Measurements from ENCODE around the gene RLN2. TPM values are rescaled to one million over a fixed set of nuclear protein-coding genes. Genes with fewer than 3 reads are reported as not detected.
A peak's percentile ranks its signal among the peaks of the same experiment; 100 is the strongest.
"Not testable (repeated sequence)": the region's sequence is repeated elsewhere in the genome, so short reads cannot be mapped to it uniquely, and the experiment has no call there.

RLN2 gene
- polyA plus RNA-seq (2013): 3.7 TPM

- WGBS (ENCODE audit: insufficient coverage): 41% methylated on average over 6 of the region's 50 CpGs
- H3K27me3 ChIP-seq (replicated peaks in 2 of 5; ENCODE audit: control insufficient read depth in 4 of 5, insufficient read depth in 5 of 5, low read length in 4 of 5); POLR2A ChIA-PET; H3K27ac ChIP-seq (ENCODE audit: insufficient read depth in 1 of 2, low read depth in 1 of 2, low read length in 2 of 2, poor library complexity in 1 of 2, severe bottlenecking in 2 of 2); H3K9me3 ChIP-seq (ENCODE audit: control extremely low read depth in 1 of 5, control insufficient read depth in 4 of 5, insufficient read depth in 2 of 5, low read depth in 1 of 5, low read length in 4 of 5); H3K36me3 ChIP-seq (ENCODE audit: control insufficient read depth in 4 of 4, insufficient read depth in 4 of 4, low read length in 3 of 4): not testable (repeated sequence)
- Histone ChIP-seq H3K4me3 (ENCODE audit: control insufficient read depth in 1 of 7, extremely low read depth in 1 of 7, insufficient read depth in 4 of 7, low read depth in 2 of 7, low read length in 6 of 7) (peak within 1 kb of the TSS in 3 of 7 experiments; percentile 48 to 54 (median 54)), H3K4me1 (ENCODE audit: control extremely low read depth in 1 of 4, control insufficient read depth in 4 of 4, insufficient read depth in 4 of 4, low read length in 3 of 4) (peaks cover 0 to 19% (median 8%) of the 10 kb centered on the region in 4 experiments)
- DNase-seq: peak in 1 of 3 donors; percentile 31
- CTCF ChIA-PET: interaction anchor here (0.6 kb wide), 1 partner anchor 179 kb away, joined by 3 read pairs; no protein-coding TSS in a partner anchor
Observed at GRCh38 chr9:5303840-5304795, at the start of gene RLN2. TSS of gene RLN2 (minus strand) at chr9:5304716. CDS start at chr9:5304580, 136 bp downstream.

GRCh38 chr9:5354184-5354583, 49.7 kb upstream of the RLN2 start:
- DNase-seq: no peak
- H3K36me3 ChIP-seq (ENCODE audit: control insufficient read depth in 4 of 4, insufficient read depth in 4 of 4, low read length in 3 of 4): peaks cover 0 to 8% (median 3%) of the 10 kb centered on the region in 4 experiments
- ChIA-PET POLR2A (no interaction called here), CTCF (no interaction called here)
- no peaks in the 10 kb centered on the region for H3K27me3 ChIP-seq (replicated peaks in 2 of 5; ENCODE audit: control insufficient read depth in 4 of 5, insufficient read depth in 5 of 5, low read length in 4 of 5)
- peaks cover 0 to 4% (median 0%) of the 10 kb centered on the region in 4 experiments for H3K4me1 ChIP-seq (ENCODE audit: control extremely low read depth in 1 of 4, control insufficient read depth in 4 of 4, insufficient read depth in 4 of 4, low read length in 3 of 4)
- H3K4me3 ChIP-seq (ENCODE audit: control insufficient read depth in 1 of 7, extremely low read depth in 1 of 7, insufficient read depth in 4 of 7, low read depth in 2 of 7, low read length in 6 of 7): no peak overlapping the region
- 93% methylated on average over 2 of the region's 2 CpGs for WGBS (ENCODE audit: insufficient coverage)
- no peak overlapping the region for H3K27ac ChIP-seq (ENCODE audit: insufficient read depth in 1 of 2, low read depth in 1 of 2, low read length in 2 of 2, poor library complexity in 1 of 2, severe bottlenecking in 2 of 2)
- H3K9me3 ChIP-seq (ENCODE audit: control extremely low read depth in 1 of 5, control insufficient read depth in 4 of 5, insufficient read depth in 2 of 5, low read depth in 1 of 5, low read length in 4 of 5): peaks cover 0 to 9% (median 0%) of the 10 kb centered on the region in 5 experiments

GRCh38 chr9:5352637-5353248, 48.2 kb upstream of the RLN2 start:
- DNase-seq: no peak
- Histone ChIP-seq H3K9me3 (ENCODE audit: control extremely low read depth in 1 of 5, control insufficient read depth in 4 of 5, insufficient read depth in 2 of 5, low read depth in 1 of 5, low read length in 4 of 5) (peaks cover 0 to 10% (median 0%) of the 10 kb centered on the region in 5 experiments), H3K27ac (ENCODE audit: insufficient read depth in 1 of 2, low read depth in 1 of 2, low read length in 2 of 2, poor library complexity in 1 of 2, severe bottlenecking in 2 of 2) (no peak overlapping the region), H3K4me3 (ENCODE audit: control insufficient read depth in 1 of 7, extremely low read depth in 1 of 7, insufficient read depth in 4 of 7, low read depth in 2 of 7, low read length in 6 of 7) (no peak overlapping the region), H3K27me3 (replicated peaks in 2 of 5; ENCODE audit: control insufficient read depth in 4 of 5, insufficient read depth in 5 of 5, low read length in 4 of 5) (no peaks in the 10 kb centered on the region), H3K4me1 (ENCODE audit: control extremely low read depth in 1 of 4, control insufficient read depth in 4 of 4, insufficient read depth in 4 of 4, low read length in 3 of 4) (peaks cover 0 to 4% (median 0%) of the 10 kb centered on the region in 4 experiments), H3K36me3 (ENCODE audit: control insufficient read depth in 4 of 4, insufficient read depth in 4 of 4, low read length in 3 of 4) (peaks cover 0 to 8% (median 2%) of the 10 kb centered on the region in 4 experiments)
- CTCF ChIA-PET: no interaction called here
- POLR2A ChIA-PET: no interaction called here
- WGBS (ENCODE audit: insufficient coverage): 100% methylated on average over 1 of the region's 1 CpG

- H3K27ac ChIP-seq (ENCODE audit: insufficient read depth in 1 of 2, low read depth in 1 of 2, low read length in 2 of 2, poor library complexity in 1 of 2, severe bottlenecking in 2 of 2); H3K27me3 ChIP-seq (replicated peaks in 2 of 5; ENCODE audit: control insufficient read depth in 4 of 5, insufficient read depth in 5 of 5, low read length in 4 of 5); CTCF ChIA-PET; POLR2A ChIA-PET; H3K36me3 ChIP-seq (ENCODE audit: control insufficient read depth in 4 of 4, insufficient read depth in 4 of 4, low read length in 3 of 4); H3K9me3 ChIP-seq (ENCODE audit: control extremely low read depth in 1 of 5, control insufficient read depth in 4 of 5, insufficient read depth in 2 of 5, low read depth in 1 of 5, low read length in 4 of 5): not testable (repeated sequence)
- Histone ChIP-seq H3K4me1 (ENCODE audit: control extremely low read depth in 1 of 4, control insufficient read depth in 4 of 4, insufficient read depth in 4 of 4, low read length in 3 of 4) (peaks cover 7 to 17% (median 11%) of the 10 kb centered on the region in 4 experiments), H3K4me3 (ENCODE audit: control insufficient read depth in 1 of 7, extremely low read depth in 1 of 7, insufficient read depth in 4 of 7, low read depth in 2 of 7, low read length in 6 of 7) (peak within 1 kb of the TSS in 4 of 7 experiments; percentile 10 to 53 (median 40))
- DNase-seq: peak in 2 of 3 donors; percentile 21 to 37
- WGBS (ENCODE audit: insufficient coverage): 38% methylated on average over 13 of the region's 50 CpGs
Observed at GRCh38 chr9:5338992-5339981, 34.8 kb upstream of the RLN2 start, which contains the start of gene RLN1. TSS of gene RLN1 (minus strand) at chr9:5339876. CDS start at chr9:5339746, 130 bp downstream.

- ChIA-PET POLR2A (no interaction called here), CTCF (no interaction called here)
- Histone ChIP-seq H3K27me3 (replicated peaks in 2 of 5; ENCODE audit: control insufficient read depth in 4 of 5, insufficient read depth in 5 of 5, low read length in 4 of 5) (no peaks in the 10 kb centered on the region), H3K27ac (ENCODE audit: insufficient read depth in 1 of 2, low read depth in 1 of 2, low read length in 2 of 2, poor library complexity in 1 of 2, severe bottlenecking in 2 of 2) (no peak overlapping the region), H3K36me3 (ENCODE audit: control insufficient read depth in 4 of 4, insufficient read depth in 4 of 4, low read length in 3 of 4) (peaks cover 0 to 3% (median 0%) of the 10 kb centered on the region in 4 experiments), H3K4me1 (ENCODE audit: control extremely low read depth in 1 of 4, control insufficient read depth in 4 of 4, insufficient read depth in 4 of 4, low read length in 3 of 4) (peaks cover 7 to 17% (median 11%) of the 10 kb centered on the region in 4 experiments), H3K9me3 (ENCODE audit: control extremely low read depth in 1 of 5, control insufficient read depth in 4 of 5, insufficient read depth in 2 of 5, low read depth in 1 of 5, low read length in 4 of 5) (no peaks in the 10 kb centered on the region), H3K4me3 (ENCODE audit: control insufficient read depth in 1 of 7, extremely low read depth in 1 of 7, insufficient read depth in 4 of 7, low read depth in 2 of 7, low read length in 6 of 7) (peak overlapping the region in 3 of 7 experiments; percentile 8 to 48 (median 19))
- WGBS (ENCODE audit: insufficient coverage): no CpG with 5 or more reads among the region's 4 CpGs
- peak; percentile 13 to 84 (median 72) for DNase-seq
Observed at GRCh38 chr9:5336688-5337087, 32.2 kb upstream of the RLN2 start.

- WGBS (ENCODE audit: insufficient coverage): 100% methylated on average over 1 of the region's 3 CpGs
- H3K4me3 ChIP-seq (ENCODE audit: control insufficient read depth in 1 of 7, extremely low read depth in 1 of 7, insufficient read depth in 4 of 7, low read depth in 2 of 7, low read length in 6 of 7); H3K27me3 ChIP-seq (replicated peaks in 2 of 5; ENCODE audit: control insufficient read depth in 4 of 5, insufficient read depth in 5 of 5, low read length in 4 of 5); H3K4me1 ChIP-seq (ENCODE audit: control extremely low read depth in 1 of 4, control insufficient read depth in 4 of 4, insufficient read depth in 4 of 4, low read length in 3 of 4); CTCF ChIA-PET; H3K27ac ChIP-seq (ENCODE audit: insufficient read depth in 1 of 2, low read depth in 1 of 2, low read length in 2 of 2, poor library complexity in 1 of 2, severe bottlenecking in 2 of 2); POLR2A ChIA-PET; DNase-seq; H3K9me3 ChIP-seq (ENCODE audit: control extremely low read depth in 1 of 5, control insufficient read depth in 4 of 5, insufficient read depth in 2 of 5, low read depth in 1 of 5, low read length in 4 of 5); H3K36me3 ChIP-seq (ENCODE audit: control insufficient read depth in 4 of 4, insufficient read depth in 4 of 4, low read length in 3 of 4): not testable (repeated sequence)
Observed at GRCh38 chr9:5331276-5331675, 26.8 kb upstream of the RLN2 start.
